Fibroblast of skin of left biceps (primary cell): ENCODE results near the gene BFSP2.
"Not testable (repeated sequence)": the region's sequence is repeated elsewhere in the genome, so short reads cannot be mapped to it uniquely, and the experiment has no call there.

Experiments
- DNase-seq, 2 experiments: peaks; one replicate each; pipeline ENCODE4 v3.0.0-alpha.2; 2013; ENCODE audit warnings: low read depth in 2 of 2

BFSP2 gene

DNA sequence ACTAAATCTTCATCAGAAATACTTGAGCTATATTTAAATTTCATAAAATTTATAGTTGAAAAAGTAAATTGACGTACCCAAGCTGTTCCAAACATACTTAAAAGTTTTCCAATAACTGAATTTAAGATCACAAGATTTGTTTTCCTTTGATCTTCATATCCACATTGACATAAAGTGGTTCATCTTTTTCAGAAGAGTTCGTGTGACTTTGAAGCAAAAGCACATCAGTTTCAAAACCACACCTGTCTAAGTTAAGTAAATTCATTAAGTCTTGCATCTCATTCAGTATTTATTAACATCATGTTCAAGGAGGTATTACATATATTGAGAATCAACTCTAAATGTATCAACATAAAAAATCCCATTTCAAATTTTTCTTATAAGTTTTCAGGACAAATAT, 79.5 kb downstream of the BFSP2 start:
- DNase-seq: no peak

DNA sequence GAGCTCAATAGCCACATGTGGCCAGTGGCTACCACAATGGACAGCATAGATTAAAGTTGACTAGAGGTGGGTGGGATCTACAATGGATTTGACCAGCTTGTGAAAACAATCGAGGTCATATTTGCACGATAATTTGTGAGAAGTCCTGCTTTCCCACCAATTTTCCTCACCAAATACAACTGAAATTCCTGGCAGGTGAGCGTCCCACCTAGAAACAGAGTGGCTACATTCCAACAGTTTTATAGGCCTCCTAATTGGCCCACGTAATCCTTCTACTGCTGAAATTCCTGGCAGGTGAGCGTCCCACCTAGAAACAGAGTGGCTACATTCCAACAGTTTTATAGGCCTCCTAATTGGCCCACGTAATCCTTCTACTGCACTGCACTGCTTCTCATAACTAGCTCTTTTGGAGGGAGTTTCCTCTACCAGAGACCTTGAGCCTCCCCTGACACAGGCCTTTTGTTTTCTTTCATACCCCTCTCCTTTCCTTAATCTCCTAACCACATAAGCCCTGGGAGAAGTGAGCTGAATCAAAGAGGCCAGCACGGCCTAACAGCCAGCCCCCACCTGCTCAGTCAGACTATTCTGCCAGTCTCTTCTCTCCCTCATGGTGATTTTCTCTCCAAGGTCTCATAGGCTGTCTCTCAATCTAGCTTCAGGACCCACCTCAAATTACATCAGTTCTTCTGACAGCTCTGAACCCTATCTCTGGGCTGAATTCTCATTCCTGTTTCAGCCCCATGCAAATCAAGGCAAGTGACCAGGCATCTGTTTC, 80.2 kb downstream of the BFSP2 start:
- no peak for DNase-seq

DNA sequence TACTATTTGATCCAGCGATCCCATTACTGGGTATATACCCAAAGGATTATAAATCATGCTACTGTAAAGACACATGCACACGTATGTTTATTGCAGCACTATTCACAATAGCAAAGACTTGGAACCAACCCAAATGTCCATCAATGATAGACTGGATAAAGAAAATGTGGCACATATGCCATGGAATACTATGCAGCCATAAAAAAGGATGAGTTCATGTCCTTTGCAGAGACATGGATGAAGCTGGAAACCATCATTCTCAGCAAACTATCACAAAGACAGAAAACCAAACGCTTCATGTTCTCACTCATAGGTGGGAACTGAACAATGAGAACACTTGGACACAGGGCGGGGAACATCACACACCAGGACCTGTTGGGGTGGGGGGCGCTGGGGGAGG, 82.6 kb downstream of the BFSP2 start:
- DNase-seq: not testable (repeated sequence)

DNA sequence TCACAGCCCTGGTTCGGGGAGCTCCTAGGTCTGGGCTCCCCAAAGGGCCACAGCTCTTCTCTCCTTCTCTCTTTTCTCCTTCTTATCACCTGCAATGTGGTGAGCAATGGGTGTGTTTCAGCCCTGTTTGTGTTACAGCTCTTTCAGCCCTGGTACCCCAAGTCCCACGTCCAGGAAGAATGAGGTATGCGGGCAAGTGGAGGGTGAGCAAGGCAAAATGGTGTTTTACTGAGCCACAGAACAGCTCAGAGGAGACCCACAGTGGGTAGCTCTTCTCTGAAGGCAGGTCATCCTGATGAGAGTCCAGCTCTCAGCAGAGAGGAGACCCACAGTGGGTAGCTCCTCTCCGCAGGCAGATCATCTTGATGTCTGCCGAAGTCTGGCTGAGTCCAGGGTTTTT, 86.8 kb downstream of the BFSP2 start:
- no peak for DNase-seq

DNA sequence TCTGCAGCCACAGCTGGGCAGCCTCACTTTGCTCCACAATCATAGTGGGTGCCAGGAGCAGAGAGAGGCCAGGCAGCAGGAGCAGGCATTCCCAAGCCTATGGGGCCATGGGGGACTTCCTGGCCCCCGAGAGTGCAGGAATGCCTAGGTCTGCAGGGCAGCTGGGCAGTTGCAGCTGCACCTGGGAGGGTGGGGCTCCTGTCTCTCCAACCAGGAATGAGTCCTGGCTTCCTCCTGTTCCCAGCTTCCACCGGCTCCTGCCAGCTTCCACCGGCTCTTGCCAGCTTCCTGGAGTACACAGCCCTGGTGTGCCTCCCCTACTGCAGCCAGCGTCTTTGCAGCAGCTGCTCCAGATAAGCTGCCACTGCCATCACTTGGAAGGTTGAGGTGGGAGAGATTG, 87.3 kb downstream of the BFSP2 start:
- no peak for DNase-seq

DNA sequence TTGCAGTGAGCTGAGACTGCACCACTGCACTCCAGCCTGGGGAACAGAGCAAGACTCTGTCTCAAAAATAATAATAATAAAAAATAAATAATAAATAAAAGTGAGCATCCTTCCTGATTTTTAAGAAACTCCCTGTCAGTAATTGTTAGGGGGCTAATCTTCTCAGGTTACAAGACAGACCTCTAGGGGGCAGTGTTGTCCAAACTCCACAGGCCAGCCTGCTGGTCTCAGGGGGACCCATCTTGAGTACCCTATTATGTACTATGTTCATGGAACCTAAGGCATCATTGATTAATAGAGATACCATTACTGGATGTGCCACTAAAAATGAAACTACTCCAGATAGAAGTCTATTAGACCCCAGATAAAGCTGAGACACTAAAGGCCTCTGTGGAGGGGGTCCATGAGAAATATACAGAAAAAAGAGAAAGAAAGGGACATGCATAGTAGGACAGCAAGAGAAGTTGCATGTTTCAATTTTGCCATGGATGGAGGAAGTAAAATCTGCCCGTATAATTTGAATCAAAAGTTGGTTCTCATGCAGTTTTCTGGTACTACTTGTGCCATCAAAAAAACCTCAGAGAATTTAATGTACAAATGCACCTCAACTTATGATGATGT, 88.2 kb downstream of the BFSP2 start:
- DNase-seq: no peak

DNA sequence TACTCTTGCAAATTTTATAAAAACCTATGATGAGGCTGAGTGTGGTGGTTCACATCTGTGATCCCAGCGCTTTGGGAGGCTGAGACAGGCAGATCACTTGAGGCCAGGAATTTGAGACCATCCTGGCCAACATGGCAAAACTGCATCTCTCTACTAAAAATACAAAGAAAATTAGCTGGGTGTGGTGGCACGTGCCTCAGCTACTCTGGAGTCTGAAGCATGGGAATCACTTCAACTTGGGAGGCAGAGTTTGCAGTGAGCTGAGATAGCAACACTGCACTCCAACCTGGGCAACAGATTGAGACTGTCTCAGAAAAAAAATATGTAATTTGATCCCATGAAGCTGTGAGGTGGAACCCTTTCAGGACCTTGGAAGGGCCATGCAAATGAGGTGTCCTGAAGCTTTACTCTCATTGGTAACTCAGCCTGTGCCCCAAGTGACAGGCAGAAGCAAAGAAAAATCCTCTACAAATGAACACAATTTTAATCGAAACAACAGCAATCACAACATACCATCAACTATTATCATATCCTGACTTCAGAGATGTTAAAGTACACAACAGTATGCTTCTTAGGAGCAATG, 89.0 kb downstream of the BFSP2 start:
- no peak for DNase-seq

DNA sequence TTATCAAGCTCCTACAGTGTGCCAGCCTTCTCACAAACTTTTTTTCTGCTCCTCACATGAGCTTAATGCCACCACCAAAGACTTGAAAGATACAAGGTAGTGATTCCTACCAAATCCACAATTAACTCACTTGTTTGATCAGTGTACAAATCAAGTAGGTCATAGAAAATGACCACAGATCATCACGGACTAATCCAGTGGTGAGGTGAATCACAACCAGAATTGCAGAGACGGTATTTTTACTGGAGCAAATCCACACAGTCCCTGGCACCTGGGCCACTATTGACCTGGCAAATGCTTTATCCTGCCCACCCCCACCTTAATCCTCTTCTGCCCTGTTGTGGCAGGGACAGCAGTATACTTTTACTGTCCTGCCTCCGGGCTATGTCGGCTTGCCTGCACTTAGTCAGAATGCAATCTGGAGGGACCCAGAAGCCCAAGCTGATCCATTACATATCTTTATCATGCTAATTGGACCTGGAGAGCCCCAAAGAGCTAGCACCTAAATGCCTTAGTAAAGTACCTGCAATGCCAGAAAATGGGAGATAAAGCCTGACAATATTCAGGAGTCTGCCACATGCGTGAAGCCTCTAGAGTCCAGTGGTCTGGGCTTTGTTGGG, 89.7 kb downstream of the BFSP2 start:
- DNase-seq: no peak

DNA sequence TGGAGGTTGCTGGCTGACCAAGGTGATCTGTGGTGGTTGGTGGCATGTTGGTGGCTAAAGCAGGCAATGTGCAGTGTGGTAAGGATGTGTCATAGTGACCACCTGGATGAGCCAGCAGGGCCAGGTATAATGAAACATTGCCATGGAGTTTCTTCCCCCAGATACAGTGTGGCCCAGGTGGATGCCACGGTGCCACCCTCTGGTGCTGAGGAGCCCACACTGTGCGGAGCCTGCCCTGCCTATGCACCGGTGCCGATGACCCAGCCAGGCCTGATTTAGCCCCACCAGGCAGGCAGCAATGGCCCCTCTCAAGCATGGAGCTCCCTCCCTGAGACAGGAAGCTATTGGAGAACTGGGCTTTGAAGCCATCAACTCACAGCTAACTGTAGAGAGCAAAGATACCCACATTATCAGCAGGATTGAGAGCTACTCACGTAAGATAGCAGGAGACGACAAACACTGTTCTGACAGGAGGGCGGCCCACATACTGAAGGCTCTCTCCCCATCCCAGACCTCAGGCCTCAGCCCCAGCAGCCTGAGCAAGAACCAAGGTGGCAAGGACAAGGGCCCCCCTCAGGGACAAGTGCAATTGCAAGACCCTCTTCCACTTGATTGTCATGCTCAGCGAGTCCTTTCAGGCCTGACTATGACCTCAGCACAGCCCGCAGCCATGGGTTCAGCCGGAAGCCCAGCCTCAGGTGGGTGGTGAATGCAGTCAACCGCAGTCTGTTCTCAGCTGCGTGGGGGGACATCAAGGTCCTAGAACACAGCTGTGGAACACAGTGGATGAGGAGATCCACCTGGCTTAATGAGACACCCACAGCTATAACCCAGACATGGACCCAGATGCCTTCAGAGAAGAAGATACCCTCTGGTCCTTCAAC, 90.9 kb downstream of the BFSP2 start:
- no peak for DNase-seq

DNA sequence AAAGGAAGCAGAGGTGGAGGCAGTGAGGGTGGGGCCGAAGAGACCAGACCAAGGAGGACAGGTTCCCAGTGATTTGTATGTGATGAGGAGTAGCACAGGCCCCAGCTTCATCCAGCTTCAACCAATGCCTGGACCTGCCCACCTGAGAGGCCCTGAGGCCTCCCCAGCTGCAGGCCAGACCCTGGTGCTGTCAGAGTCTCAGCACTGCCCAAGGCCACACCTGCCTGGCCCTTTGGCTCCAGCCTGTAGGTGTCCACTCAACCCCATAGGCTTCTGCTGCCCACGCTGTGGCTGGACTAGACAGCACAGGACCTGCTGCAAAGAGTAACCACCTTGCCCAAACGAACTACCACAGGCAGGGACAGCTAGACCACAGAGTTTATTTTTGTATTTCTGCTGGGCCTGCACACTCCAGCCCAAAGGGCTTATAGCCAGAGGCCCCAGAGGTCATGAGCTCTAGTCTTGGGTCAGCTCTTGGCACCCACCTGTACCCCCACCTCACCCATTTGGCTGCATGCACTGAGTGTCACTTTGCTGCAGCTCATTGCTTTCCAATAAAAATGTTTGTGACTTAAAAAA, 91.7 kb downstream of the BFSP2 start:
- no peak for DNase-seq

DNA sequence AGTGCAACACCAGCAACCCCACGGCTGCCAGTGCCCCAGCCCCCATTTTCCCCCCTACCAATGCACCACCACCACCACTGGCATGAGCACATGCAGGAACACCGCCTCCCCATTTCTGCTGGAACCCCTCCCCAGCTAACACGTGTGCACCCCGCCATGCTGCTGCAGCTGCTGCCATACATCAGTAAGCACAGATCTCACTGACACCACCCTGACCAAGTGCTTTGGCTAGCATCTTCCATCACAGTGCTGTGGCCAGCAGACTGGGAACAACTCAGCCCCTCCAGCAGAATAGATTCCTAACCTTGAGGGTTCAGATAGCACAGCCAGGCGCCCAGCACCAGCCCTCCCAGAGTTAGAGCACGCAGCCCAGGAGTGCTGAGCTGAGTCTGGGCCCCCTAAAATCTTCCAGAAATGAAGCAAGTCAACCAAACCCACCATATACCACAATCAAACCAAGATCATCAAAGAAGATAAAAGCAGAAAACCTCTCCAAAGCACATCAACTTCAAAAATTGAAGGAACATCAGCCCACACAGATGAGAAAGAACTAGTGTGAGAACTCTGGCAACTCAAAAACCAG, 92.4 kb downstream of the BFSP2 start:
- no peak for DNase-seq

DNA sequence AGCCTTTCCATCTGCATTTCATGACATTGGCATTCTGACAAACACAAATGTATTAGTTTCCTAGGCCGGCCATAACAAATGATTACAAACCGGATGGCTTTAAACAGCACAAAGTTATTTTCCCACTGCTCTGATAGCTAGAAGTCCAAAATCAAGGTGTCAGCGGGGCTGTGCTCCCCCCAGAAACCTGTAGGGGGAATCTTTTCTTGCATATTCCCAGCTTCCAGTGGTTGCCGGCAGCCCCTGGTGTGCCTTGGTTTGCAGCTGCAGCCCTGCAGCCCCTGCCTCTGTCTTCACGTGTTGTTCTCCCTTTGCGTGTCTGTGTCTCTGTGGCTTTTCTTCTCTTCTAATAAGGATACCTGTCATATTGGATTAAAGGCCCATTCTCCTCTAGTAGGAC, 94.6 kb downstream of the BFSP2 start:
- no peak for DNase-seq

DNA sequence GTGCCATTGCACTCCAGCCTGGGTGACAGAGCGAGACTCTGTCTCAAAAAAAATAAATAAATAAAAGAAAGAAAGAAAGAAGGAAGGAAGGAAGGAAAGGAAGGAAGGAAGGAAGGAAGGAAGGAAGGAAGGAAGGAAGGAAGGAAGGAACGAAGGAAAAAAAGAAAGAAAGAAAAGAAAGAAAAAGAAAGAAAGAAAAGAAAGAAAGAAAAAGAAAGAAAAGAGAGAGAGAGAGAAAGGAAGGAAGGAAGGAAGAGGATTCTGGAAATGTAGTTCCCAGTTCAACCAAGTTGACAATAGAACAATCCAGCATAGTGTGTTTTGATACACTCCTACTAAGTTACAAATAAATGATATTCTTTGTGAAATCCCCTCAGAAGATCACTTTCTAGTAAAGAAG, 102.7 kb downstream of the BFSP2 start:
- not testable (repeated sequence) for DNase-seq

DNA sequence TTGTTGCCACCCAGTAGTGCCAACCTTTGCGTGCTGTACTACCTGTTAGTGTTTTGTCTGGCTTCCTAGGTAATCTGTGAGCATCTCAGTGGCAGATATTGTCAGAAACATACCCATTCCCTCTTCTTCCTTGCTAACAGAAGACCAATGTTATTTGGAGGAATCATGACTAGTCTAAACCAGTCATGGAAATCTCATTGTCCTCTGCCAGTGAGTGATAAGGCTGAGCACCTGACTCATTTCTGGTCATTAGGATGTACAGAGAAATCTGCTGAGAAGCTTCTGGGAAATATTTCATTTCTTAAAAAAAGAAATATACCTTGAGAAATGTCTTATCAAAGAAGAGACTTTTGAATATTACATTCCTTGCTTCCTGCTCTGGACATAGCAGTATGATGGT, 103.6 kb downstream of the BFSP2 start:
- no peak for DNase-seq

DNA sequence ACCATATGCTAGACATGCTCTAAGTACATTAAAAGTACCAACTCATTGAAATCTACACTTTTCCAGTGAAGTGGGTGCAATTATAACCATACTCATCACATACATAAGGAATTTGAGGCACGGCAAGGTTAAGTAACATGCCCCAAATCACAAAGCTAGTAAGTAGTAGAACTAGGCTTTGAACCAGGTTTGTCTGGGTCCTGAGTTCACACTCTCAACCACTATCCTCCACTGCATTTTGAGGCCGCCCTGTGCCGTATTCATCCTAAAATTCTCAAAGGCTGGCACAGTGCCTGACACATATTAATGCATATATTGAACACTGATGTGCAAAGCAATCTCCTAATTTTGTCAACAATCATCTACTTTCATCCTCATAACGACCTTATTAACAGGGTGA, 104.9 kb downstream of the BFSP2 start:
- no peak for DNase-seq

DNA sequence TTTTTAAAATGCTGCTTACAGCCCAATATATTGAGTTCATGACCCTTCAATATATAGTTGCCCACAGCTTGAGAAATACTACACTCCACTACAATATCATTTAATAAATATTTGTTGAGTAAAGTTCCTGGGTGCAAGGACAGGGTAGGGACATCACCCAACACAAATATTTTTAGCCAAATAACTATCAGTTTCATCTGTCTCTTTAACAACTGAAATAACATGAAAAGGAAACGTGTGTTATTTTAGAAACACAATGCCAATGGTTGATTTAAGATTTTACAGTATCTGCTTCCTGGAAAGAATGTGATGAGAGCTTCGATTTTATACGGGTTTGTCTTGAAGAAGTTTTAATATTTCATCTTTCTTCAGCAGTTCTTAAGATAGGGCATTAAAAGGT, 106.0 kb downstream of the BFSP2 start:
- DNase-seq: no peak

DNA sequence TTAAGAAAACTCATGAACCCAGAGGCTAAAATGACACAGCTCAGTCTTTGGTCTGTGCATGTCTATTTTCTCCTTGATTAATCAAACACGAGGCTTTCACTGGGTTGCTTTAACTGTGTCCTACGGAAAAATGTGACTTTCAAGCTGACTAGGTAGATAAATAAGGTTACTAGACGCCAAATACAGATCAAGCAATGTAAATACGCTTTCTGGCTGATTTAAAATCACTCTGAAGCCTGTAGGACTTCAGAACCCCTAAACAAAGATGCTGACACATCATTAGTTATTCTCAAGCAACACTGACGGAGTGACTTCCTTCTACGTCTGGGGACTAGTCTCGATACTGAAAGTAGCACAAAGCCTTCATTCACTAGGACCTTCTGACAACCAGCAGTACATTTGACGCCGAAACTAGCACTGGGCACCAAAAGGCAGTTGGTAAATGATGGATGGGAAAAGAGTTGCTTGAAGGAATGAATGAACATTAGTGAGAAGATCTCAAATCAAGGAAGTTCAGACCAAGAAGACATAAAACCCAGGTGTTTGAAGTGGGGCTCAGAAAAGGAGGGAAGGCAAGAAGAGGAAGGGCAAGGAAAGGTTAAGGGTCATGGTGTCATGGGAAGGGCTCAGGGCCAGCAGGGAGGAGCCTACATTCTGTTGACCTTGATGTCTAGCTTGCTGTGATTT, 106.5 kb downstream of the BFSP2 start:
- DNase-seq: no peak

DNA sequence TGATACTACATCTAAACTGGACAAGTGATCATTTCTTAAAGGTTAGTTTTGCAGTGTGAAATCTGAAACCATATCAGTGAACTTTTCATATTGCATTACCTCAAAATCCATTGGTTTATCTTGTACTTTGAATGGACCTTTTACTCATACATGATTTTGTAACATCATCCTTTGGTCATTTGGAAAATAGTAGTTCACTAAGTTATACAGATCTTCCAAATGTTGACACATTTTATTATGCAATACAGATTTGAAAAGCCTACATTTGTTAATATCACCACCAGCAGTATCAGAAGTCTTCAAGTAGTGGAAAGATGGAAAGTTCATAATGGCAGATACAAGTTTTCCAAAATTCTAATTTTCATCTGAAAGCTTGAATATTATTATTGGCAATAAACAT, 109.6 kb downstream of the BFSP2 start:
- DNase-seq: no peak

DNA sequence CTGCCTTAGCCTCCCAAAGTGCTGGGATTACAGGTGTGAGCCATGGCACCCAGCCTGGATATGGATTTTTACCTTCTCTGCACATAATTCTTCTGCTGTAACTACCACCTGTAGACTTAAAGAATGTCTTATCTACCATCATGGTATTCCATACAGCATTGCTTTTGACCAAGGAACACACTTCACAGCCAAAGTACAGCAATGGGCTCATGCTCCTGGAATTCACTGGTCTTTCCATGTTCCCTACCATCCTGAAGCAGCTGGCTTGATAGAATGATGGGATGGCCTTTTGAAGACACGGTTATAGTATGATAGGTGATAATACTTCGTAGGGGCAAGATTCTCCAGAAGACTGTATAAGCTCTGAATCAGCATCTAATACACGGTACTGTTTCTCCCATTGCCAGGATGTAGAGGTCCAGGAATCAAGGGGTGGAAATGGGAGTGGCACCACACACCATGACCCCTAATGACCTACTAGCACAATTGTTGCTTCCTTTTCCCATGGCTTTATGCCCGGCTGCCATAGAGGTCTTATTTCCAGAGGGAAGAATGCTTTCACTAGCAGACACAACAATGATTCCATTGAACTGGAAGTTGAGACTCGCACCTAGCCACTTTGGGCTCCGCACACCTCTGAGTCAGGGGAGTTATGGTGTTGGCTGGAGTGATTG, 112.7 kb downstream of the BFSP2 start:
- DNase-seq: no peak

DNA sequence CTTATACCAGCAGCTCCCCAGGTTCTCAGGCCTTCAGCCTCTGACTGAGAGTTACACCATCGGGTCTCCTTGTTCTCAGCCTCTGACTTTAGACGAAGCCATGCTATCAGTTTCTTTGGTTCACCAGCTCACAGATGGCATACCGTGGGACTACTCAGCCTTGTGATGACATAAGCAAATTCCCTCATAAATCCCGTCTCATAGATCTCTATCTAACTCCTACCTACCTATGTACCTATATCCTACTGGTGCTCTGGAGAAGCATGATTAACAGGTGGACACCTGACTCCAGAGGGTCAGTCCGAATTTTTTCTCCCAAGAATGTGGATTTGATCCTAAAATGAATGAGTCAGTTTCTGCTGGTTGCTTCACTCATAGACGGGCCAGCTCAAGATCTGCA, 114.6 kb downstream of the BFSP2 start:
- DNase-seq: no peak
